ENCODE measurements around the gene NAGA. TPM values are rescaled to one million over a fixed set of nuclear protein-coding genes. Genes with fewer than 3 reads are reported as not detected.
A peak's percentile ranks its signal among the peaks of the same experiment; 100 is the strongest.
"Not testable (repeated sequence)": the region's sequence is repeated elsewhere in the genome, so short reads cannot be mapped to it uniquely, and the experiment has no call there.

Gene NAGA
- total RNA-seq: 10 to 100 TPM; 18.6 to 28.6 (median 21.7) TPM
- polyA plus RNA-seq: 10 to 100 TPM in 2 of 3 donors, 1 to 10 TPM in 1; 6.6 to 27.7 (median 20.1) TPM

- peak within 1 kb of the TSS; percentile 52 to 68 (median 62) for H3K4me3 ChIP-seq
- WGBS, 2 donors: 0% methylated on average over 56 of the region's 56 CpGs
- H3K9me3 ChIP-seq: no peaks in the 10 kb centered on the region
- H3K36me3 ChIP-seq: peaks cover 5 to 27% (median 15%) of the 10 kb centered on the region in 4 donors
- no peaks in the 10 kb centered on the region for H3K27me3 ChIP-seq
- DNase-seq: peak; percentile 98
- H3K27ac ChIP-seq: peak within 1 kb of the TSS; percentile 88 to 93 (median 90)
- H3K4me1 ChIP-seq: peaks cover 0 to 47% (median 39%) of the 10 kb centered on the region in 4 donors
- intact Hi-C loops (cut with DNase I): loop anchor here (1.0 to 10.0 kb wide), 2 partner anchors 20 to 386 kb away; partner anchors contain the start of genes NDUFA6 and SNU13
- TF ChIP-seq POLR2A (IDR thresholded peaks at IDR 0.05) (peak; percentile 73 to 91), CTCF (IDR thresholded peaks at IDR 0.05) (no peak), POLR2AphosphoS5 (IDR thresholded peaks at IDR 0.05) (peak; percentile 92 to 97 (median 93))
Observed at GRCh38 chr22:42070517-42071422, at the start of gene NAGA. Gene NAGA (minus strand): TSS chr22:42070812. CDS start chr22:42070297, 515 bp downstream.

GRCh38 chr22:42116848-42117424 lies 46.3 kb upstream of the NAGA start:
- H3K9me3 ChIP-seq: peaks cover 0 to 9% (median 0%) of the 10 kb centered on the region in 4 donors
- H3K4me1 ChIP-seq: no peaks in the 10 kb centered on the region
- H3K27me3 ChIP-seq: no peaks in the 10 kb centered on the region
- 45 to 77% methylated on average over 4 of the region's 4 CpGs for WGBS, 2 donors
- H3K4me3 ChIP-seq: no peak overlapping the region
- no peak for DNase-seq
- no peak overlapping the region for H3K27ac ChIP-seq
- no peak for TF ChIP-seq EP300 (IDR thresholded peaks at IDR 0.05)
- no peak for TF ChIP-seq CTCF (IDR thresholded peaks at IDR 0.05)
- no peak for TF ChIP-seq POLR2A (IDR thresholded peaks at IDR 0.05)
- no peak for TF ChIP-seq POLR2AphosphoS5 (IDR thresholded peaks at IDR 0.05)
- no peaks in the 10 kb centered on the region for H3K36me3 ChIP-seq
- intact Hi-C loops (cut with DNase I): no loop called here

- H3K27me3 ChIP-seq; H3K9me3 ChIP-seq; H3K4me3 ChIP-seq; DNase-seq; H3K27ac ChIP-seq; intact Hi-C loops (cut with DNase I); H3K4me1 ChIP-seq; H3K36me3 ChIP-seq: not testable (repeated sequence)
- 93 to 98% methylated on average over 6 of the region's 6 CpGs for whole genome bisulfite sequencing, 2 donors
Observed at GRCh38 chr22:42115420-42115830, 44.8 kb upstream of the NAGA start.

- no peak for DNase-seq
- no peaks in the 10 kb centered on the region for H3K27me3 ChIP-seq
- H3K4me1 ChIP-seq: no peaks in the 10 kb centered on the region
- 96% methylated on average over 7 of the region's 7 CpGs for WGBS, 2 donors
- no peak overlapping the region for H3K27ac ChIP-seq
- H3K9me3 ChIP-seq: peaks cover 0 to 9% (median 0%) of the 10 kb centered on the region in 4 donors
- intact Hi-C loops (cut with DNase I): no loop called here
- no peaks in the 10 kb centered on the region for H3K36me3 ChIP-seq
- no peak overlapping the region for H3K4me3 ChIP-seq
- TF ChIP-seq CTCF (IDR thresholded peaks at IDR 0.05) (no peak), POLR2AphosphoS5 (IDR thresholded peaks at IDR 0.05) (no peak), EP300 (IDR thresholded peaks at IDR 0.05) (no peak), POLR2A (IDR thresholded peaks at IDR 0.05) (no peak)
Observed at GRCh38 chr22:42114721-42115120, 44.1 kb upstream of the NAGA start.

- H3K36me3 ChIP-seq; H3K9me3 ChIP-seq; H3K4me3 ChIP-seq; H3K27ac ChIP-seq; DNase-seq; H3K27me3 ChIP-seq; H3K4me1 ChIP-seq; intact Hi-C loops (cut with DNase I): not testable (repeated sequence)
- 14 to 22% methylated on average over 4 of the region's 4 CpGs for WGBS, 2 donors
Observed at GRCh38 chr22:42112793-42113192, 42.2 kb upstream of the NAGA start.
